Gastroesophageal sphincter (tissue), 3 donors: ENCODE results near the gene NLGN1.

Experiments
- CTCF ChIP-seq, 4 experiments: fragments of 200-600 bp in 2 of 4; fragments of 450-650 bp in 2 of 4; sonication (generic) in 1 of 4; IDR thresholded peaks; one replicate each; pipeline ENCODE4 v1.5.1; 2017 to 2019; ENCODE audit warnings: antibody characterized with exemption in 4 of 4, mild to moderate bottlenecking in 2 of 4, moderate library complexity in 2 of 4
- POLR2A ChIP-seq, 2 donors: fragments of 450-650 bp; IDR thresholded peaks; one replicate each; pipeline ENCODE4 v1.6.1; 2017; ENCODE audit warnings: antibody characterized with exemption in 2 of 2, mild to moderate bottlenecking in 2 of 2, moderate library complexity in 1 of 2

DNA sequence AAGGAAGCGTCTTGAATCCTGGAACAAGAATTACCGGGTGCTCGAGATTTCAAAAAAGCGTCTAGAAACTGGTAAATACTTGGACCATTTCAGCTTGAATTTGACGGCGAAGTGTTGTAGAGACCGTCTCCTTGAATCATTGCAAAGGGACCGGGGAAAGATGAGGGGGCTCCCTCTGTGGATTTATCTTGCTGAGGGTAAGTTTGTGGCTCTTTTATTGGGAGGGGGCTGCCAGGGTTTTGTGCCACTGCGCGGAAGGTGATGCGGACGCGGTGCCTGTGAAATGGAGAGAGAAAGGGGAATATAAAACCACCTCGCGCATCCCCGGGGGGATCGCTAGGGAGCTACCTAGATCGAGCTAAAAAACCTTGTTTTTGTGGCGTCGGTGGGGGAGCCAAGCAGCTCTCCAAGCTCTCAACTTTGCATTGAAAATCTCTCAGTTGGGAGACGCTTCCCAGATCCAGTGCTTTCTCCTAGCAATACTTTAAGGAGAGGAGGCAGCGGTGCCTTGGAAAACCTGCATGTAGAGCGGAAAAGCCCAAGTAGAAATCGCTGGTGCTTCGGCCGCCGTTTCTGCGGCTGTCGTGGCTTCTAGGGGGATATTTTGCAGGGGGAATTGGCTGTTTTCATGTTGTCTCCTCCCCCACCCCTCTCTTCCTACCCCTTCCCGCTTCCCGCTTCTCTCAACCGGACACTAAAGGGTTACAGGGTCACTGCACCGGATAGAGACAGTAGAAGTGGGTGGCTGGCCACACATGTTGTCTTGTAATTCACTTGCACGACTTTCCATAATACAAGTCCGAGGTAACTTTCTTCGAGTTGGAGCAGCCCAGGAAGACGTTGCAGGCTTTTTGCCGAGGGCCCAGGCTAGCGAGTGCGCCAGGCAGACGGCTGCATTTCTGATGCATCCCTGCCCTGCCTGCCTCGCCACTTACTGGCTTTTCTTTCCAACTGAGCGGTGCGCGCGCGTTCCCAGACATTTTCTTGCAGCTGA, 187.6 kb downstream of the NLGN1 start:
- no peak for TF ChIP-seq CTCF (IDR thresholded peaks at IDR 0.05)
- no peak for TF ChIP-seq POLR2A (IDR thresholded peaks at IDR 0.05)
